Measurements from ENCODE around the gene ASF1A.
"Not testable (repeated sequence)": the region's sequence is repeated elsewhere in the genome, so short reads cannot be mapped to it uniquely, and the experiment has no call there.

ASF1A gene

GRCh38 chr6:118893807-118894424, at the start of gene ASF1A:
Gene ASF1A (plus strand): TSS chr6:118894152. CDS start chr6:118894414, 262 bp downstream.
- Histone ChIP-seq H3K9ac (ENCODE audit: low read depth, low read length) (peak within 1 kb of the TSS; percentile 82), H3K36me3 (ENCODE audit: control insufficient read depth, insufficient read depth, low read length) (no peaks in the 10 kb centered on the region), H3K4me1 (ENCODE audit: control insufficient read depth, insufficient read depth, low read length) (no peaks in the 10 kb centered on the region), H3K4me3 (ENCODE audit: low read depth, low read length) (peak within 1 kb of the TSS; percentile 83), H3K27me3 (ENCODE audit: control insufficient read depth, insufficient read depth, low read length) (no peaks in the 10 kb centered on the region), H3K9me3 (ENCODE audit: control insufficient read depth, insufficient read depth, low read length) (no peaks in the 10 kb centered on the region)

DNA sequence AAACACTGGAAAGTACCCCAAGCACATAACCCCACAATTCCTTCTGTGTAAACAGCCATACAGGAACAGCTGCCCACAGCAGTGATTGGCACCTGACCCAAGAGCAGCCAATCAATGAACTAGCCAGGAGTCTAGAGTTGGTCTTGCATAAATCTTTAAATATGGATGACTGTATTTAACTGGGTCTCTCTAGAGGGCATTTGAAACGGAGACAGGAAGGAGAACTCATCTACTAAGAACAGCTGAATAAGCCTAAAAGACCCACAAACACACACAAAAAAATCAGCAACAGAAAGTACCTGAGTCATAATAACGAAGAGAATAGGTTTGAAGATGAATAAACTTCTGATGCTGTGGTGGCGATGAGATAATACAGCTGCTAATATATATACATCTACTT, 49.0 kb upstream of the ASF1A start:
- Histone ChIP-seq H3K27me3 (ENCODE audit: control insufficient read depth, insufficient read depth, low read length) (no peaks in the 10 kb centered on the region), H3K9me3 (ENCODE audit: control insufficient read depth, insufficient read depth, low read length) (no peaks in the 10 kb centered on the region), H3K9ac (ENCODE audit: low read depth, low read length) (no peak overlapping the region), H3K4me1 (ENCODE audit: control insufficient read depth, insufficient read depth, low read length) (no peaks in the 10 kb centered on the region), H3K4me3 (ENCODE audit: low read depth, low read length) (no peak overlapping the region), H3K36me3 (ENCODE audit: control insufficient read depth, insufficient read depth, low read length) (no peaks in the 10 kb centered on the region)

GRCh38 chr6:118853408-118853807, 40.5 kb upstream of the ASF1A start:
- no peaks in the 10 kb centered on the region for H3K9me3 ChIP-seq (ENCODE audit: control insufficient read depth, insufficient read depth, low read length)
- H3K4me3 ChIP-seq (ENCODE audit: low read depth, low read length), result no peak overlapping the region
- no peaks in the 10 kb centered on the region for H3K36me3 ChIP-seq (ENCODE audit: control insufficient read depth, insufficient read depth, low read length)

DNA sequence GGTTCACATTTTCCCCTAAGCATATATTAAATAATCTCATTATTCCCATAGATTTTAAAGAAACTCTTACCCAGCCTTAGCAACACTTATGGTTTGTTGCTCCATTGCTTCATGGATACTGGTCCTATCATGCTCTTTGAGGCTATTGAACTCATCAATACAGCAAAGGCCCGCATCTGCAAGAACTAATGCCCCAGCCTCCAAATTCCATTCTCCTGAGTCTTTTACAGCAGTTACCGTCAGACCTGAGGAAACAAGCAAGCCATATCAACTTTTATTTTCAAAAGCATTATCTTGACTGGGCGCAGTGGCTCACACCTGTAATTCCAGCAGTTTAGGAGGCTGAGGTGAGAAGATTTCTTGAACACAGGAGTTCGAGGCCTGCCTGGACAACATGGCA, 37.7 kb upstream of the ASF1A start:
- Histone ChIP-seq H3K4me3 (ENCODE audit: low read depth, low read length) (no peak overlapping the region), H3K36me3 (ENCODE audit: control insufficient read depth, insufficient read depth, low read length) (no peaks in the 10 kb centered on the region), H3K9me3 (ENCODE audit: control insufficient read depth, insufficient read depth, low read length) (no peaks in the 10 kb centered on the region), H3K4me1 (ENCODE audit: control insufficient read depth, insufficient read depth, low read length) (no peaks in the 10 kb centered on the region), H3K9ac (ENCODE audit: low read depth, low read length) (no peak overlapping the region), H3K27me3 (ENCODE audit: control insufficient read depth, insufficient read depth, low read length) (no peaks in the 10 kb centered on the region)

More at GRCh38 chr6:118853408-118853807, 40.5 kb upstream of the ASF1A start:
- Histone ChIP-seq H3K4me1 (ENCODE audit: control insufficient read depth, insufficient read depth, low read length) (no peaks in the 10 kb centered on the region), H3K9ac (ENCODE audit: low read depth, low read length) (no peak overlapping the region), H3K27me3 (ENCODE audit: control insufficient read depth, insufficient read depth, low read length) (no peaks in the 10 kb centered on the region)

- Histone ChIP-seq H3K9me3 (ENCODE audit: control insufficient read depth, insufficient read depth, low read length) (no peaks in the 10 kb centered on the region), H3K27me3 (ENCODE audit: control insufficient read depth, insufficient read depth, low read length) (no peaks in the 10 kb centered on the region), H3K9ac (ENCODE audit: low read depth, low read length) (no peak overlapping the region), H3K4me3 (ENCODE audit: low read depth, low read length) (no peak overlapping the region), H3K4me1 (ENCODE audit: control insufficient read depth, insufficient read depth, low read length) (no peaks in the 10 kb centered on the region), H3K36me3 (ENCODE audit: control insufficient read depth, insufficient read depth, low read length) (no peaks in the 10 kb centered on the region)
These were observed 34.4 kb upstream of the ASF1A start for GRCh38 chr6:118859517-118860064.

GRCh38 chr6:118860363-118860762, 33.6 kb upstream of the ASF1A start:
- H3K9me3 ChIP-seq (ENCODE audit: control insufficient read depth, insufficient read depth, low read length), result no peaks in the 10 kb centered on the region
- H3K36me3 ChIP-seq (ENCODE audit: control insufficient read depth, insufficient read depth, low read length), result no peaks in the 10 kb centered on the region
- no peaks in the 10 kb centered on the region for H3K27me3 ChIP-seq (ENCODE audit: control insufficient read depth, insufficient read depth, low read length)
- H3K9ac ChIP-seq (ENCODE audit: low read depth, low read length), result no peak overlapping the region
- no peak overlapping the region for H3K4me3 ChIP-seq (ENCODE audit: low read depth, low read length)
- H3K4me1 ChIP-seq (ENCODE audit: control insufficient read depth, insufficient read depth, low read length), result no peaks in the 10 kb centered on the region

- Histone ChIP-seq H3K9ac (ENCODE audit: low read depth, low read length) (no peak overlapping the region), H3K4me1 (ENCODE audit: control insufficient read depth, insufficient read depth, low read length) (no peaks in the 10 kb centered on the region), H3K4me3 (ENCODE audit: low read depth, low read length) (no peak overlapping the region), H3K9me3 (ENCODE audit: control insufficient read depth, insufficient read depth, low read length) (no peaks in the 10 kb centered on the region), H3K36me3 (ENCODE audit: control insufficient read depth, insufficient read depth, low read length) (no peaks in the 10 kb centered on the region), H3K27me3 (ENCODE audit: control insufficient read depth, insufficient read depth, low read length) (no peaks in the 10 kb centered on the region)
These were observed 33.1 kb upstream of the ASF1A start for GRCh38 chr6:118860880-118861279.

GRCh38 chr6:118862443-118862842, 31.5 kb upstream of the ASF1A start:
- Histone ChIP-seq H3K9me3 (ENCODE audit: control insufficient read depth, insufficient read depth, low read length) (no peaks in the 10 kb centered on the region), H3K27me3 (ENCODE audit: control insufficient read depth, insufficient read depth, low read length) (no peaks in the 10 kb centered on the region), H3K4me3 (ENCODE audit: low read depth, low read length) (no peak overlapping the region), H3K9ac (ENCODE audit: low read depth, low read length) (no peak overlapping the region), H3K36me3 (ENCODE audit: control insufficient read depth, insufficient read depth, low read length) (no peaks in the 10 kb centered on the region), H3K4me1 (ENCODE audit: control insufficient read depth, insufficient read depth, low read length) (no peaks in the 10 kb centered on the region)

DNA sequence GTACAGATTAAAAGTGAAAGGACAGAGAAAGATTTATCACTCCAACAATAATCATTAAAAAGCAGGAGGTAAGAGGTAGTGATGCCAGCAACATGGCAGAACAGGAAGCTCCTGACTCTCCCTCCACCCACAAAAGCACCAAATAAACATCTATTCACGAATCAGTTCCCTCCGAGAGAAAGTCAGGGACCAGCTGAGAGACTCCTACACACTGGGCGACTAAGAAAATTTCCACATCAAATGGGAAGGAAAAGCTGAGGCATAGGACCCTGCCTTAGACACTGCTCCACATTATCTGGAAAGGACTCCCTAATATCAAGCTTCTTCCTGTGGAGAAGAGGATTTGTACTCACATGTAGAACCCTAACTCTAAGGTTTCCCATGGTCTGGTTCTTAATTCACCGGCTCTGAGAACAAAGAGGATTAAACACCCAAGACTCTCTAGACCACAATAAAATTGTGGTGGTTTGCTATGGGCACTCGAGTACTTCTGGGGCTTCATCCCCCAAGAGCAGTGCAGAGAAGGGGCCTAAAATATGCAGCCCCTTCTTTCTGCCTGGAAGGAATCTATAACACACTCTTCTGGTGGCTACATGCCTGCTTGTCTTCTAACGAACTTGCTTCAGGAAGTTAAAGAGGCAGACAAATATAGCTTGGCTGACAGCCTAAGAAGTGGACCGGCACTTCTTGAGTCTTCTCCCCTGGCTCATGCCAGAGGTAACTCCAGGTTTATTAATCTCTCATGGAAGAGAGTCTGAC, 29.4 kb upstream of the ASF1A start:
- no peaks in the 10 kb centered on the region for H3K36me3 ChIP-seq (ENCODE audit: control insufficient read depth, insufficient read depth, low read length)
- no peaks in the 10 kb centered on the region for H3K27me3 ChIP-seq (ENCODE audit: control insufficient read depth, insufficient read depth, low read length)
- no peaks in the 10 kb centered on the region for H3K9me3 ChIP-seq (ENCODE audit: control insufficient read depth, insufficient read depth, low read length)
- no peak overlapping the region for H3K4me3 ChIP-seq (ENCODE audit: low read depth, low read length)
- no peaks in the 10 kb centered on the region for H3K4me1 ChIP-seq (ENCODE audit: control insufficient read depth, insufficient read depth, low read length)
- no peak overlapping the region for H3K9ac ChIP-seq (ENCODE audit: low read depth, low read length)

DNA sequence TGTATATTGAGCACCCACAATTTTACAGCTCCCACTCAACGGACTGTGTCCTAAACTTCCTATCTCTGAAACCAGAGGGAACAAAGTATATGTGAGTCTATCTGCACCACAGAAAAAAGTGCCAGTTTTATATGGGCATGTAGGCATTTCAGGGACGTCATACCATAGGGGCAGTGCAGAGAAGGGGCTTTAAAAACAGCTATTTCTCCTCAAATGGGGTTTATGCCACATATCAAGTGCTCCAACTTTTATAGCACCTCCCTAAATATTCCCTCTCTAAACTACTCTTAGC, 28.9 kb upstream of the ASF1A start:
- no peaks in the 10 kb centered on the region for H3K4me1 ChIP-seq (ENCODE audit: control insufficient read depth, insufficient read depth, low read length)
- H3K9ac ChIP-seq (ENCODE audit: low read depth, low read length), result no peak overlapping the region
- no peaks in the 10 kb centered on the region for H3K9me3 ChIP-seq (ENCODE audit: control insufficient read depth, insufficient read depth, low read length)
- H3K36me3 ChIP-seq (ENCODE audit: control insufficient read depth, insufficient read depth, low read length), result no peaks in the 10 kb centered on the region
- no peak overlapping the region for H3K4me3 ChIP-seq (ENCODE audit: low read depth, low read length)
- no peaks in the 10 kb centered on the region for H3K27me3 ChIP-seq (ENCODE audit: control insufficient read depth, insufficient read depth, low read length)

GRCh38 chr6:118867181-118867580, 26.8 kb upstream of the ASF1A start:
- Histone ChIP-seq H3K36me3 (ENCODE audit: control insufficient read depth, insufficient read depth, low read length) (no peaks in the 10 kb centered on the region), H3K4me1 (ENCODE audit: control insufficient read depth, insufficient read depth, low read length) (no peaks in the 10 kb centered on the region), H3K4me3 (ENCODE audit: low read depth, low read length) (no peak overlapping the region), H3K9ac (ENCODE audit: low read depth, low read length) (no peak overlapping the region), H3K27me3 (ENCODE audit: control insufficient read depth, insufficient read depth, low read length) (no peaks in the 10 kb centered on the region), H3K9me3 (ENCODE audit: control insufficient read depth, insufficient read depth, low read length) (no peaks in the 10 kb centered on the region)

- H3K36me3 ChIP-seq (ENCODE audit: control insufficient read depth, insufficient read depth, low read length); H3K9ac ChIP-seq (ENCODE audit: low read depth, low read length); H3K4me3 ChIP-seq (ENCODE audit: low read depth, low read length); H3K4me1 ChIP-seq (ENCODE audit: control insufficient read depth, insufficient read depth, low read length); H3K9me3 ChIP-seq (ENCODE audit: control insufficient read depth, insufficient read depth, low read length); H3K27me3 ChIP-seq (ENCODE audit: control insufficient read depth, insufficient read depth, low read length): not testable (repeated sequence)
These were observed 25.1 kb upstream of the ASF1A start for GRCh38 chr6:118868901-118869300.
